A549 treated with RU486 at 1 μM for 4 hours (cell line): Measurements from ENCODE around the gene PIEZO1. TPM values are rescaled to one million over a fixed set of nuclear protein-coding genes. Genes with fewer than 3 reads are reported as not detected.

Experiments
- total RNA-seq: library from RNA; stranded (reverse); fragments of 200-300 nt; extraction: Qiagen RNA extraction; gene quantifications from 5 replicates; pipeline ENCODE4 v1.2.3, GENCODE V29; 2022; ENCODE audit warnings: low read depth

Gene PIEZO1, protein sequence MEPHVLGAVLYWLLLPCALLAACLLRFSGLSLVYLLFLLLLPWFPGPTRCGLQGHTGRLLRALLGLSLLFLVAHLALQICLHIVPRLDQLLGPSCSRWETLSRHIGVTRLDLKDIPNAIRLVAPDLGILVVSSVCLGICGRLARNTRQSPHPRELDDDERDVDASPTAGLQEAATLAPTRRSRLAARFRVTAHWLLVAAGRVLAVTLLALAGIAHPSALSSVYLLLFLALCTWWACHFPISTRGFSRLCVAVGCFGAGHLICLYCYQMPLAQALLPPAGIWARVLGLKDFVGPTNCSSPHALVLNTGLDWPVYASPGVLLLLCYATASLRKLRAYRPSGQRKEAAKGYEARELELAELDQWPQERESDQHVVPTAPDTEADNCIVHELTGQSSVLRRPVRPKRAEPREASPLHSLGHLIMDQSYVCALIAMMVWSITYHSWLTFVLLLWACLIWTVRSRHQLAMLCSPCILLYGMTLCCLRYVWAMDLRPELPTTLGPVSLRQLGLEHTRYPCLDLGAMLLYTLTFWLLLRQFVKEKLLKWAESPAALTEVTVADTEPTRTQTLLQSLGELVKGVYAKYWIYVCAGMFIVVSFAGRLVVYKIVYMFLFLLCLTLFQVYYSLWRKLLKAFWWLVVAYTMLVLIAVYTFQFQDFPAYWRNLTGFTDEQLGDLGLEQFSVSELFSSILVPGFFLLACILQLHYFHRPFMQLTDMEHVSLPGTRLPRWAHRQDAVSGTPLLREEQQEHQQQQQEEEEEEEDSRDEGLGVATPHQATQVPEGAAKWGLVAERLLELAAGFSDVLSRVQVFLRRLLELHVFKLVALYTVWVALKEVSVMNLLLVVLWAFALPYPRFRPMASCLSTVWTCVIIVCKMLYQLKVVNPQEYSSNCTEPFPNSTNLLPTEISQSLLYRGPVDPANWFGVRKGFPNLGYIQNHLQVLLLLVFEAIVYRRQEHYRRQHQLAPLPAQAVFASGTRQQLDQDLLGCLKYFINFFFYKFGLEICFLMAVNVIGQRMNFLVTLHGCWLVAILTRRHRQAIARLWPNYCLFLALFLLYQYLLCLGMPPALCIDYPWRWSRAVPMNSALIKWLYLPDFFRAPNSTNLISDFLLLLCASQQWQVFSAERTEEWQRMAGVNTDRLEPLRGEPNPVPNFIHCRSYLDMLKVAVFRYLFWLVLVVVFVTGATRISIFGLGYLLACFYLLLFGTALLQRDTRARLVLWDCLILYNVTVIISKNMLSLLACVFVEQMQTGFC (N-terminal part only)
- total RNA-seq, result 90.3 to 153 TPM (median 131 TPM) in 5 replicates

DNA sequence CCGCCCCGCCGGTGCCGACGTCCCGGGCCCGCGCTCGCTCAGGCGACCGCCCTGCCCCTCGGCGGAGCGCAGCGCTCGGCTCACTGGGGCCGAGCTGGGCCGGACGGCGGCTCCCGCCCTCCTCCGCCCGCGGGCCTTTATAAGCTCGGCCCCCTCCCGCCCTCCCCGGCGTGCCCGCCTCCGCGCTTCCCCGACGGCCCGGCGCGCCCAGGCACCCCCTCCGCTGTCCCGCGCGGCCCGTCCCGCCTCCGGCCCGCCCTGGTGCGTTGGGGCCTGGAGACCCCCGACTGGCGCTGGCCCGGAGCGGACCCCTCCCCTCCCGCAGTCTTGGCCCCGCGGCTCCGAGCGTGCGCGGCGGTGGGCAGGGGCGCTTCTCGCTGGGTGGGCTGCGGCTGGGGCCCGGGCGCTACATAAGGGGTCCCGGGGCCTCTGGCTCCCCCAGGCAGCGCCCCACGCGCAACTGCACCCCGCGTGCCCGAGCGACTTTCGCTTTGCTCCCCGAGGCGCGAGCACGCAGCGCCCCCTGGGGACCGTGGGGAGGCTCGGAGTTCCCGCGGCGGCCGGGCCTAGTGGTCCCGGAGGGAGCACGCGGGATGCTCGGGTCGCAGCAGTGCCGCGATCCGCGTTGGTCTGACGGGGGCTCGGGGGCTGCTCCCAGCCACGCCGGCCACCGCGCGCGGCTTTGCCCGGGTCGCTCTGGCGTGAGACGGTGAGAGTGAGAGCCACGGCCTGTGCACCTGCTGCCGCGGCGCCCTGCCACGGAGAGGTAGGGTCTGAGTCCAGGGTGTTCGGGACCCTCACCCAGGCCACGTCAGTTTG lies at the start of gene PIEZO1:
Gene PIEZO1, minus strand, starts transcription at position 115 of the 819 bp plus-strand sequence. CDS start 256 bp downstream, outside the sequence.

DNA sequence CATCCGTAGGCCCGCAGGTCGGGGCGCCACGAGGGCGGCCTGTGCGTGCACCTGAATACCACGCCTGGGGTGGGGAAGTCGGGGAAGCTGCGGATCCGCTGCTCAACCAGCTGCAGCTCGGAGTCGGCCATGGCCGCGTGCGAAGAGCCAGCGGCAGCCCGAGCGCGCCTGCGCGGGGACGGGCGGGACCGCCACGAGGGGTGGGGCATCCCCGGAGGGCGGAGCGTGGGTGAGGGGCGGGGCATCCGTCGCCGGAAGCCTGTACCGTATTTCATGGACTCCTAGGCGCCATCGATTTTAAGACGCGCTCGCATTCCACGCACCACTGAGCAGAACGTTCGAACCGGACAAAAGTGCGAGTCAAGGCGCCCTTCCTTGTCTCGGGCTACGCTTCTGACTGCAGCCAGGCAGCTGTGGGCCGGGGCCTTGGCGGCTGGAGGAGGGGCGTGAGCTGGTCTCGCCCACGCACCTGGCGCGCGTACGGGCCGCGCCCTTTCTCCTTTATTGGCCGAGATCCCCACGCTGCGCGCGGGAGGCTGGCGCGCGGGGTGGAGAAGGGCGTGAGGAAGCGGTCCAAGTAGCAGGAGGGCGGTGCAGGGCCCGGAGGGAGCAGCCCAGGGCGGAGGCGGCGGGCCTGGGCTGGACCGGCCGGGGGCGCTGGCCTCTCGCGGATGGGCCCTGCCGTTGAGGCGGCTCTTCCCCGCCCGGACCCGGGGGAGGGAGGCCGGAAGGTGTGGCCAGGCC lies 26.9 kb upstream of the PIEZO1 start, which contains the start of gene APRT:
Gene APRT, minus strand, starts transcription at position 160 of the 744 bp plus-strand sequence. Its CDS starts 29 bp downstream, at position 131.

DNA sequence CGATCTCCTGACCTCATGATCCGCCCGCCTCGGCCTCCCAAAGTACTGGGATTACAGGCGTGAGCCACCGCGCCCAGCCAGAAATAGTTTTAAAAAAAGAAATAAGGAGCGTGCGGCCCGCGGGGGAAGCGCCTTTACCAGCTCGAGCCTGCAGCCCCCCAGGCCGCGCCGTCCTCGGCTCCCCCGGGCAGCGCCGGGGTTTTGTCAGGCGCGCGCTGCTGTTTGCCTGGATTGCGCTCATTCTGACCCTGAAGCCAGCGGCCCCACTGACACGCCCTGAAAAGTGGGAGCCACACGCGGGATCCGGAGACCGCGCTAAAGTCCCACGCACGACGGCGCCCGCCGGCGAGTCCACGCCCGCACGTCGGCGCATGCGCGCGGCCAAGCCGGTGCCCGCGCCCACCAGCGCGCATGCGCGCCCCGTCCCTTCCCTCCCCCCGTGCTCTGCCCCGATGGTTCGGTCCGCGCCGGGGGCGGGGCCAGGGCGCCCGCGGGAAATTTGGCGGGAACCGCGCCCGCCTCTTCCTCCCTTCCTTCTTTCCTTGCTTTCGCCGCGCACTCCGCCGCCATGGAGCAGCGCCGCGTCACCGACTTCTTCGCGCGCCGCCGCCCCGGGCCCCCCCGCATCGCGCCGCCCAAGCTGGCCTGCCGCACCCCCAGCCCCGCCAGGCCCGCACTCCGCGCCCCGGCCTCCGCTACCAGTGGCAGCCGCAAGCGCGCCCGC lies 18.4 kb upstream of the PIEZO1 start, which contains the start of gene CDT1:
Gene CDT1, plus strand, starts transcription at position 526 of the 724 bp plus-strand sequence. Its CDS starts 43 bp downstream, at position 569.

DNA sequence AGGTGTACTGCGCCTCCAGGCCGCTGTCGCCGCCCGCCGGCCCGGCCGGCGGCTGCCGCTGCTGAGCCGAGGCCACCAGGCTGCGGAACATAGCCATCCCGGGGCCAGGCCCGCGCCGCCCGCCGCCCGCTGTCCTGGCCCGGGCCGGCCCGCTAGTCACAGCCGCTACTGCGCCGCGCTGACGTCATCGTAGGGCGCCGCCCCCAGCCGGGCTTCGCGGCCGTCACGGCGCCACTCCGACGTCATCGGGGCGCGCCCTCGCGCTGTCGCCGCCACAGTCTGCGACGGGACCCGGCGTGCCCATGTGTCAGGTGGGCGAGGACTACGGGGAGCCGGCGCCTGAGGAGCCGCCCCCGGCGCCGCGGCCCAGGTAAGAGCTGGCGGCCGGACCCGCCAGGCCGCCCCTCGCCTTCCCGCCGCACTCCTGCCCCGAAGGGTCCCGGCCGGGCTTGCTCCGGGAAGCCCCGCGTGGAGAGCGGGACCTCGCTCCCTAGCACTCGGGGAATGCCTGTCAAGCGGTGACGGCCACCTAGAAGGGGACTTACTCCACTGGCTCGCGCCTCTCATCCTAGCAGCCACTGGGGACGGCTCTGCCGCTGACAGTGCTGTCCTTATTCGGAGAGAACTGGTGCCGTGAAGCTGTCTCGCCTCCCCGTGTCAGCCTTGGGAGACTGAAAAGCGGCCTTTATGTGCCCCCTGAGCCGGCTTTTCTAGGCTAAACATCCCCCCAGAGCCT lies 78.6 kb downstream of the PIEZO1 start, which contains the start of the genes CTU2 and RNF166:
Gene CTU2, plus strand, starts transcription at position 275 of the 736 bp plus-strand sequence. Its CDS starts 28 bp downstream, at position 303.
Gene RNF166, minus strand, starts transcription at position 180 of the 736 bp plus-strand sequence. Its CDS starts 83 bp downstream, at position 97.

DNA sequence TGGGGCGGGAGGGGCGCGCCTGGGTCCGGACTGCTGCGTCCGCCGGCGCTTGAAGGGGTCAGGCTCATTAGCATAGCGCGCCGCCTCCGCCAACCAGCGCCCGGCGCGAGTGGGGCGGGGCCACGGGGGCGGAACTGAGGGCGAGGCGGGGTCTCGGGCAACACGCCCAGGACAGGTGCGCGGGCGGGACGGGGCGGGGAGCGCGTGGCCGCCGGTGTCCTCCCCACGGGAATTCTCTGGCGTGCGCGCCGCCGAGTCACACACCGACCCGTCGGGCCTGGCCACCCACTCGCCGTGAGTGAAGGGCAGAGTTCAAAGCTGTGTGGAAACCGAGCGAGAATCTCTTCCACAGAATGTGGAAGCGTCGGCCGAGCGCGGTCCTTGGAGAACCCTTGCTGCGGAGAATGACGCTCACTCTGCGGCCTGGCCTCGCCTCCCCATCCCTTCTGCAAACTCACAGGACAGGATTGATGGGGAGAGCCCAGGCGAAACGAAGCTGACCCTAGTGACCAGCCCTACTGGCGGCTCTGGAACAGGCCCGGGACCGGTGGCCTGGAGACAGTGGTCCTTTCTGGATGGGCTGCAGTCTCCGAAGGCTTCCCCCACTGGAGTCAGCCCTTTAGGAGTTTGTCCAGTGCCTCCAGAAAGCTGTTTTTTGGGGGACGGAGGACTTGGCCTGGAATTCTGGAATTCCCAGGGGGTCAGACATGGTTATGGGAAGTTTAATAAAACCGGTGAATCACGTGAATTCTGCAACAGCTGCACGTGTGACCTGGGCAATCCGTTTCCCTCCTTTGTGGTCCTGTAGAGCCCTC lies 98.4 kb downstream of the PIEZO1 start, which contains the start of gene SNAI3:
Gene SNAI3, minus strand, starts transcription at position 69 of the 815 bp plus-strand sequence. CDS start 101 bp downstream, outside the sequence.

Other genes with a start within 250 kb of the PIEZO1 start
- gene ZC3H18, start 214.8 kb downstream of the PIEZO1 start, total RNA-seq, result 44.9 to 55.9 TPM (median 51.7 TPM) in 5 replicates
- not detected in 5 replicates for gene IL17C, start 146.6 kb downstream of the PIEZO1 start, total RNA-seq
- gene CYBA, start 134.2 kb downstream of the PIEZO1 start, total RNA-seq, result 204 to 316 TPM (median 278 TPM) in 5 replicates
- 19.8 to 25.9 TPM (median 20.2 TPM) in 5 replicates for gene MVD, start 122.1 kb downstream of the PIEZO1 start, total RNA-seq
- 0.11 to 0.22 TPM in 2 of 5 replicates, not detected in the others for gene SNAI3, start 98.7 kb downstream of the PIEZO1 start, total RNA-seq
- gene RNF166, start 78.8 kb downstream of the PIEZO1 start, total RNA-seq, result 11.2 to 21.8 TPM (median 17.7 TPM) in 5 replicates
- gene CTU2, start 78.7 kb downstream of the PIEZO1 start, total RNA-seq, result 20.7 to 35.0 TPM (median 32.5 TPM) in 5 replicates
- 20.7 to 35.5 TPM (median 32.4 TPM) in 5 replicates for gene CDT1, start 18.6 kb upstream of the PIEZO1 start, total RNA-seq
- gene APRT, start 26.7 kb upstream of the PIEZO1 start, total RNA-seq, result 284 to 410 TPM (median 397 TPM) in 5 replicates
- 34.1 to 47.3 TPM (median 44.3 TPM) in 5 replicates for gene GALNS, start 71.7 kb upstream of the PIEZO1 start, total RNA-seq
- 94.9 to 133 TPM (median 101 TPM) in 5 replicates for gene TRAPPC2L, start 71.9 kb upstream of the PIEZO1 start, total RNA-seq
- not detected in 5 replicates for gene PABPN1L, start 81.4 kb upstream of the PIEZO1 start, total RNA-seq
- 0.21 to 0.56 TPM (median 0.23 TPM) in 5 replicates for gene CBFA2T3, start 192.0 kb upstream of the PIEZO1 start, total RNA-seq